HG03571 (cell line): Measurements from ENCODE around the gene CST2.
"Not testable (repeated sequence)": the region's sequence is repeated elsewhere in the genome, so short reads cannot be mapped to it uniquely, and the experiment has no call there.

Experiments
- ATAC-seq: cut with Tn5 transposase; IDR thresholded peaks from one replicate; pipeline ENCODE4 v1.9.1; 2021; ENCODE audit not compliant: unreplicated experiment

CST2 gene, protein sequence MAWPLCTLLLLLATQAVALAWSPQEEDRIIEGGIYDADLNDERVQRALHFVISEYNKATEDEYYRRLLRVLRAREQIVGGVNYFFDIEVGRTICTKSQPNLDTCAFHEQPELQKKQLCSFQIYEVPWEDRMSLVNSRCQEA

DNA sequence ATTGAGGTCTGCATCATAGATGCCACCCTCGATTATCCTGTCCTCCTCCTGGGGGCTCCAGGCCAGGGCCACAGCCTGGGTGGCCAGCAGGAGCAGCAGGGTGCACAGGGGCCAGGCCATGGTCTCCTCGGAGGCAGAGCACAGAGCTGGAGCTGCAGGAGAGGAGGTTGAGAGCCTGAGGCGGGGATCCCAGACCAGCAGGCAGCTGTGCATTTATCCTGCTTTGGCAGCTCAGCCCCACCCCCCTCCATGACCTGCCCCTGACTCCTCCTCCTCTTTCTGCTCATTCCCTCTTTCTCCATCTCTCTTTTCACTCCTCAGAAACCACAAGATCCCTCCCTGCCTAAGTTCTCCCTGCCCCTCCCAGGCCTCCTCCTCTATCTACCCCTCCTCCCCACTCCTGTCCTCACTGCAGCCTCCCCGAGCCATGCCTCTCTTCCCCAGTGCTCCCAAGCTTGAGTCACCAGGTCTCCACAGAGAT lies at the start of gene CST2:
Gene CST2, minus strand, starts transcription at position 189 of the 481 bp plus-strand sequence. Its CDS starts 69 bp downstream, at position 120.
- ATAC-seq: no peak

DNA sequence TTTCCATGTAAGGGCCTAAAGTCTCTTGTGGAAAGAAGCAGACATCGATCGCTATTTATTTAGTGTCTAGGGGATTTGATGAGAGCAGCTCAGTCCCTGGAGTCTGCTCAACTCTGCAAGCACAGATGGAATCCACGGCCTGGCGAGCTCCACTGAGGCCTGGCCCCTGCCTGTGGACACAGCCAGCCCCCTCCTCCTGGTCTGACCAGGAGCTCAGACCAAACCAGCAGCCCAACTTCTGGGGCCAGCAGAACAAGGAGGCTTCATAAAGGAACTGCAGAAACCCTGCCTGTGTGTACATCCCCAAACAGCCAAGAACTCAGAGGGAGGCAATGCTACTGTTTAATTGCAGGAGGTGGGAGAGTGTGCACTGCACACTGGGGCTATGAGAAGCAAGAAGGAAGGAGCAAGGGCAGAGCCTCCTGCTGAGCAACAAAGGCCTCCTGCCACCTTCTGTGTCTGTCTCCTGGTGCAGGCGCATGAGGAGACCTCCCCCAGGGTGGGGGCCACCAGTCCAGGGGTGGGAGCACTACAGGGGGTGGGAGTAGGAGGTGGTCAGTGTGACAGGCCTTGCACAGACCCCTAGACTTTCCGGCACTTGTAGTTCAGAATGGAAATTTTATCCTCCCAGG lies 49.2 kb upstream of the CST2 start:
- no peak for ATAC-seq

DNA sequence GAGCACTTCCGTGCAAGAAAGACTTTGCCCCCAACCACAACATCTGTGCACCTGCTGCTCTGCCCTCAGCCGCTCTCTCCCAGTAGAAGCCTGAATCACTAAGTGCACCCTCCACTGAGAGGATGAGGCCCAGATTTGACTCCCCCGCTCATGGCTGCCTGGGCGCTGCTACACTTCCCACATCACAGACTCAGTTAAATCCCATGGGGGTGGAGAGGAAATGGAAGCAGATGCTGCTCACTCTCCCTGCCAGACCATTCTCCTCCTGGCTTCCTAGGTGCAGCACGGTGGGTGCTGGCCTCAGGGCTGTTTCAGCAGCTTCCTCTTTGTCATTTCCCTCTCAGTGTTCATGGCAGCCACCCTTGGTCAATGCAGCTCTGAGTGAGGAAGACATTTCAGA lies 48.2 kb upstream of the CST2 start:
- ATAC-seq: no peak

DNA sequence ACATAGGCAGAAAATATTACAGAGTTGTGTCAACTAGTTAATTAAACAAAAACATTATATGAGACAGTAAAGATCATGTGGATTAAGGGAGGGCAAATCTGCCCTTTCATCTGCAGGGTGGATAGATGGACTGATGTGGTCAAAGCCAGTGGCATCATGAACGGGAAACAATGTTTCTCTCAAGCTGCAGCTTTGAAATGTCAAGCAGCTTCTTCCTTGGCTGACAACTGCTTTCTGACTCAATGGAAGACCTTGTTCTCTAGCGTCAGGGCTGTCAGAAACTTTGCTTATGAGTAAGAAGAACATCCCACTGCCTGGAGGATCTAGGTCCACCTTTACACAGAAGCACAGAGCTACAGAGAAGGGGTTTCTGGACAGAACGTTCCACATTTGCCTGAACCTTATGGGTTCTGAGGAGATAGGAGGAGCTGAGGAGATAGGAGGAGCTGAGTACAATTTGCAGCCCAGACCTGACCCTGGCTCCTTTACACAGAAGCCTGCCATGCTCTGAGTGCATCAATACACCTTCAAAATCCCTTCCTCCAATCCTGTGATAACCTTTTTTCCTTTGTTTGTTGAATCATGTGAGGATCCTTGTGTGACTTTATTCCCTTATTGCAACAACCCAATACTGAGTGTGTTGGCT lies 47.0 kb upstream of the CST2 start:
- ATAC-seq: no peak

DNA sequence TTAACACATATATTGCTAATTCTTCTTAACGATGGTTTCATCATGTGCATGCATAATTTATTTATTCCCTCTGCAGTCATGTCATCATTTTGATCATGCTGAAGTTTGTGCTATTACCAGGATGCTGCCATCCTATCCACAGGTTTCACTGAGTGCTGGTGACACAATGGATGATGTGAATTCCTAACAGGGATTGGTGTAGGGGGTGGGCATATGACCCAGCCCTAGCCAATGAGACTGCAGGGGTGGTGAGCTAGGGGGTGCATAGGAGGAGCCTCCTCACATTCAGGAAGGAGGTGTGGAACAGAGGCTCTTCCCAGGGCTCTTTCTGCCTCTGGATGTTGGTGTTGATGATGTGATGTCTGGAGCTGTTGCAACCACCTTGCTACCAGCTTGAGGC lies 45.5 kb upstream of the CST2 start:
- ATAC-seq: no peak

DNA sequence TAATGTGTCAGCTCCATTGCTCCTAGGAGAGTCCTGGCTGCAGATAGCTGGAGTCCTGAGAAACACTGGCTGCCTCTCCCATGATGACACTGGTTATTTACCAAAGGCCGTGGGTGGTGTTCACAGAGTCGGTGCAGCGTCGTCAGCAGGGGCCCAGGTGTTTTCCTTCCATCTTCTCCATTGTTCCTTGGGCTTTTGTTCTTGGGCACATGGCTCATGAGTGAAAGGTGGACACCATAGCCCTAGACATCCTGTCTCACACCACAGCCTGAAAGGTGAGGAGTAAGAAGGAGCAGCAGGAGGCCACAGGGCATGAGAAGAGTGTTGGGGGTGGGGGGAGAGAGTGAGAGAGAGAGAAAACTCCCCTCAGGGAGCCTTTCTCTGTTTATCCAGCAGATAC lies 43.9 kb upstream of the CST2 start:
- ATAC-seq: no peak

DNA sequence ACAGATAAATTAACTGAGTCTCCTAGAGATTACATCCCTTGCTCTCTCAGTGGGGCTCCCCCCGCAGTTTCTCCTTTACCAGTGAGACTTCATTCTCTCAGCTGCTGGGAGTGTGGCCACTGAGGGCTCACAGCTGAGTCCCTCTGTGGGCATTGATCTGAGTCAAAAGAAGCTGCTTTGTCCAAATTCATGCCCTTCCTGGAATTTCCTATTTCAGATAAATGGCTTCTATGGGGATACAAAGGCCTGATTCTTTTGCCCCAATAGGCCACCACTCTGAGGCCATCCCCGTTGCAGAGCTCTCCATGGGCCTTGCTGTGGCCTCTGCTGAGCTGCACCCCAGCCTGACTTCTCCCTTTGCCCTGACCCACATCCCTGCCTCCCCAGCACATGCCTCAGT lies 43.0 kb upstream of the CST2 start:
- ATAC-seq: no peak

DNA sequence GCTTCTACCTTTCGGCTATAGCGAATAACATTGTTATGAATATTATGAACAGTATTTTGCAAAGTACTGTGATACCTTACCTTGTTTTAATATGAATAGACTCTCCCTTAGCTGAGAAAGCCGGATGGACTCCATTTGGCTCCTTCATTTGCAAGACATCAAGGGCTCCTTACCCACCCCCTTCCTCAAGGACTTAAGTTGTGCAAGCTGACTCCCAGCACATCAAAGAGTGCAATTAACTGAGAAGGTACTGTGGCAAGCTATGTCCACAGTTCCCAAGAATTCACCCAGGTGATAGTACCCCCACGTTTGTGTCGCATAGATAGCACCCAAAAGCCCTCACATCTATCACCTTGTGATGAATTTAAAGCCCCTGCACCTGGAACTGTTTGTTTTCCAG lies 41.8 kb upstream of the CST2 start:
- no peak for ATAC-seq

DNA sequence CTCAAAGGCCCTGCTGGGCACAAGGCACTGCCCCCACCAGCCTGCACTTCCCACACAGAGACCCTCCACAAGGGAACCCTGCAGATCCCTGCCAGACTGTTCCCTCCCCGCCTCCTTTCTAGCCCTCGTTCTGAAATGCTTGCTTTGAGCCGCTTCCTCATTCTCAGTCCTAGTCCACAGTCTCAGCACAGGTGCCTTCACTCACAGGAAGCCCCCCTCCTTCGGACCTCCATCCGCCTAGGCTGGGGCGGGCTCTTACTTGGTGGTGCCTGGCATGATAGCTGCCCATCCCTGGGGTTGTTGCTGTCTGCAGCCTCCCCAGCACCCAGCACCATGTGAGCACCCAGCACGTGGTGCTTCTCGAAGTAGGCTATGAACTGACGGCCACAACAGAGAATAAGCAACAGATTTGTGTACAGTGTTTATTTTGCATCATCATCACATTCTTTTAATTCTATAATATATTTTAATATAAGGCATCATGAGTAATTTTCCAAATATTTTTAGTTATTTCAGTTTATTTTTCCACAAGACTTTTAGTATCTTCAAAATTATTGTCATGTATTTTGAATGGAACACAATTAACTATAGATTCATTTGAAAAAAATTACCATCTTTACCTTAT lies 40.7 kb upstream of the CST2 start:
- no peak for ATAC-seq

DNA sequence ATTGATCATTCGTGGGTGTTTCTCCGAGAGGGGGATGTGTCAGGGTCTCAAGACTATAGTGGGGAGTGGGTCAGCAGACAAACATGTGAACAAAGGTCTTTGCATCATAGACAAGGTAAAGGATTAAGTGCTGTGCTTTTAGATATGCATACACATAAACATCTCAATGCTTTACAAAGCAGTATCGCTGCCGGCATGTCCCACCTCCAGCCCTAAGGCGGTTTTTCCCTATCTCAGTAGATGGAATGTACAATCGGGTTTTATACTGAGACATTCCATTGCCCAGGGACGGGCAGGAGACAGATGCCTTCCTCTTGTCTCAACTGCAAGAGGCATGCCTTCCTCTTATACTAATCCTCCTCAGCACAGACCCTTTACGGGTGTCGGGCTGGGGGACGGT lies 34.2 kb upstream of the CST2 start:
- not testable (repeated sequence) for ATAC-seq

DNA sequence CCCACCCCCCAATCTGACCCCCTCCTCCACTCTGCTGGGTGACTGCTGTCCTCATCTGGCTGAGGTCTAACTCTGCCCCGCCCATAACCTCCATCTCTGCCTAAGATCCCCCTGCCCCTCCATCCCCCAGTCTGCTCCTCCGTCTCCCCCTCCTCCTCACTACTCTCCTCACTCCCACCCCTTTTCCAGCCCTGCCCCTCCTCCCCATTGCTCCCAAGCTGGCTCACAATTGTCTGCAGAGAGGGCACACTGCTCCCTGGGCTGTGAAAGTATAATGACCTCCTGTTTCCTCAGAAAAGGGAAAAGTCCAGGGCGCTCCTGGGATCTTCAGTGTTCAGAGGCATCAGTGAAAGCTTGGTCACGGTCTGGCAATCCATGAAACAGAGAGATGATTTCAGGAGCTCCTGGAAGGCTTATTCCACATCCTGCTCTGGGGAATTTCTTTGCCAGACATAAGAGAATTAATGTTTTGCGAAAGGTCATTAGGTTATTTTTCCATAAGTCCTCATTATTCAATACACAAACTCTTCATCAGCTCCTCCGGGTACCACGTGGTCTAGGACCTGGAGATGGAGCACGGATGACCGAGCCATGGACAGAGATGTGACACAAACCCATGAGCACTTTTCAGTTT lies 31.6 kb upstream of the CST2 start:
- ATAC-seq: no peak

DNA sequence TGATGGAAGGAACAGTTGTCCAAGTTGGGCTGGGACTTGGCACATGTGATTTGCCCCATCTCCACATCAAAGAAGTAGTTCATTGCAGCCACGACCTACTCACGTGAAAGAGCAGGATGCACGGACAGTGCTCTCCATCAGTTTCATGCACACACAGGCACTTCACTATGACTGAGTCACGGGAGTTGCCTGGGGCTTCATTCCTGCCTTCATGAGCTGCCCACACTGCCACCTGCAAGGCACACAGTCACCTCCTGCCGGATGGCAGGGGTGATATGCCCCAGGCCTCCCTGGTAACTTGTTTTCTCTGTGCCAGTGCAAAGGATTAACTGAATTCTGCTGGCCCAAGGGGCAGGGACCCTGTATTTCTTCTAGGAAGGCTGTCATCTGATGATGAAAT lies 30.2 kb upstream of the CST2 start:
- no peak for ATAC-seq

DNA sequence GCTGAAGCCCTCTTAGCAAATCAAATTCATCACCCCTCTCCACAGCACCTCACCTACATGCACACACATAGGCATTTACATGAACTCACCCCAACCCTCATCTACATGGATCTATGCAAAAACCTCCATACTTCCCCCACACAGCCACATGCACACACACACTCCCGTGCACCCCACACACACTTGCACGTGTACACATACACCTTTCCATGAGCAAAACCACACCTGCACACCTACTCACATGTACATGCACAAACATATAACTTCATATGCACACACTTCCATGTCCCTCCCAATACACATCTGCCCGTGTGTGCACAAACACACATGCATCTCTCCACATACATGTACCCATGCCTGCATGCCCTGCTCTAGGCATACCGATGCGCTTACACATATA lies 29.7 kb upstream of the CST2 start:
- no peak for ATAC-seq

DNA sequence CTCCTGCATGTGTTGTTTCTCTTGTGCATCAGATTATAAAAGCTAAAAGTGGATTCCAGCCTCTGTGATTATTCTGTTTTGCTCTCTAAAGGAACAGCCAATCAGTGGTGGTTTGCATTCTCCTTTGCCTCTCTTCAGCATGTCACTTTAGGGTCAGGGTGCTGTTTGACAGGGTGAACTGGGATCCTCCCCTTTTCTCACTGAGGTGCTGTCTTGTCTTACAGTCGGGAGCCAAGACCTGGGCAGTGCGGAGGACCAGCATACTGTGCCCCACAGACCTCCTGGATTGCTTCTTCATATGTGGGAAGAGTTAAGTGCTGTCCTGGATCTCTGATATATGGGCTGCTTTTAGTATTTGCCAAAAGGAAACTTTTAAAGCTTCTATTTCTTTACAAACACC lies 15.2 kb upstream of the CST2 start:
- no peak for ATAC-seq

DNA sequence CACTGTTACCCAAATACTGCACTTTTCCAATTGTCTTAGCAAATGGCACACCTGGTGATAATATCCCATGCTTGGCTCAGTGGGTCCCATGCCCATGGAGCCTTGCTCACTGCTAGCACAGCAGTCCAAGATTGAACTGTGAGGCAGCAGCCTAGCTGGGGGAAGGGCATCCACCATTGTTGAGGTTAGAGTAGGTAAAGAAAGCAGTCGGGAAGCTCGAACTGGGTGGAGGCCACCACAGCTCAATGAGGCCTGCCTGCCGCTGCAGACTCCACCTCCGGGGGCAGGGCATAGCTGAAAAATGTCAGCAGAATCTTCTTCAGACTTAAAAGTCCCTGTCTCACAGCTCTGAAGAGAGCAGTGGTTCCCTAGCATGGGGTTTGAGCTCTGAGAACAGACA lies 9.2 kb upstream of the CST2 start:
- no peak for ATAC-seq

DNA sequence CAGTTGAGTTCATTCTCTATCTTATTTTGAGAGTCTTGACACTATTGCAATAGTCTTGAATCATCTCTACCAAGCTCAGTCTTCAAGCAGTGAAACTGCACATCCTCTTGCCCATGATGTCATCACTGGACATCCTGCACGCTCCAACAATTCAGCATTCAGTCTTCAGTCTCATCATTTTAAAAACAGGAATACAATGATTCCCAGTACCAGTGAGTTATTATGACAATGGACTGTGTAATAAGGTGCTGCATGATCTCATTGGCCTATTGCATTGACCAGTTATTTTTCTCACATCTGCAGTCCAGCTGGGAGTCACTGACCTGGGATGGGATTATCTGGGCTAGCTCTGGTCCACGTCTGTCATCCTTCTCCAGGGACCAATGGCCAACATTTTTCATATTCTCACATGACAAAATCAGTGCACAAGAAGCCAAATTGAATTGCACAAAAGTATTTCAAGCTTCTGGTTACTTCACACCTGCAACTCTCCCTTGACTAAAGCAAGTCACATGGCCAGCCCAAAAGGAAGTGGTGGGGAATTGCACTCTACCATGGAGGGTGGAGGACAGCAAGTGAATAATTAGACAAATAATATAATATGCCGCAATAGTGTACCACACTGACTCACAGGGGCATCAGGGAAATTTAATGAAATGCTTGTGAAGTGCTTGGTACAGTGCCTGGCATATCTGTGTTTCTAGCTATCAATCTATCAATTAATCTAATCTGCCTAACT lies 6.4 kb upstream of the CST2 start:
- no peak for ATAC-seq

DNA sequence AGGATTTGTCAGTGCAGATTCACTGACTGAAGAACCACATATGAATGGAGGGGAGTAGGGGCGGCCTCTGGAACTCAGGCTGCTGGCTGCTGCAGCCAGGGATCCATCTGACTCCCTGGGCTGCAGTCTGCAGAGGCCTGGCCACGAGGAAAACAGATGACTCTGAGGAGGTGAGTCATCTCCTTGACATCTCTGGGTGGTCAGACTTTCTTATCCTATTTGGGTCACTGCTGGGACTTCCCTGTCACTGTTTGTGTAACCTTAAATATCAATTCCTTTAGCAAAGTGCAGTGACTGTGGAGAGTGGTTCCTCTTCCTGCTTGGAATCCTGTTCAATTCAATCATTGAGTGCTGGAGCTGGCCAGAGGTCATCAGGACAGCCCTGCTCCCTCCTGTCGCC lies 5.4 kb upstream of the CST2 start:
- ATAC-seq: not testable (repeated sequence)

DNA sequence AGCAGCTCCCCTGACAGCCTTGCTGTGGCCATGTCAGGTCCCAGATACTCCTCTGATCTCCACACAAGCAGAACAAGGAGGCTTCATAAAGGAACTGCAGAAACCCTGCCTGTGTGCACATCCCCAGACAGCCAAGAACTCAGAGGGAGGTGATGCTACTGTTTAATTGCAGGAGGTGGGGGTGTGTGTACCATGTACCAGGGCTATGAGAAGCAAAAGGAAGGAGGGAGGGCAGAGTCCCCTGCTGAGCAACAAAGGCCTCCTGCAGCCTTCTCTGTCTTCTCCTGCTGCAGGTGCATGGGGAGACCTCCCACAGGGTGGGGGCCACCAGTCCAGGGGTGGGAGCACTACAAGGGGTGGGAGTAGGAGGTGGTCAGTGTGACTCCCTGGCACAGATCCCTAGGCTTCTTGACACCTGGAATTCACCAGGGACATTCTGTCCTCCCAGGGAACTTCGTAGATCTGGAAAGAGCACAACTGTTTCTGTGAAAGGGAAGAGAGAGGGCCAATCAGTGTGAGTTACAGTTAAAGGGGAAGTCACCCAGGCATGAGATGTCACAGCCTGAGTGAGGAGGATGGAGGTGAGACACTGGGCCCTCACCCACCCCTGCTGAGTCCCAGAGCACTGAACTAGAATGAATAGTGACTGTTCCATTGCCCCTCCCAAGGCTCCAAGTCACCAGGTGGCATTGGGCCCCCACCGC lies 2.8 kb downstream of the CST2 start:
- no peak for ATAC-seq

DNA sequence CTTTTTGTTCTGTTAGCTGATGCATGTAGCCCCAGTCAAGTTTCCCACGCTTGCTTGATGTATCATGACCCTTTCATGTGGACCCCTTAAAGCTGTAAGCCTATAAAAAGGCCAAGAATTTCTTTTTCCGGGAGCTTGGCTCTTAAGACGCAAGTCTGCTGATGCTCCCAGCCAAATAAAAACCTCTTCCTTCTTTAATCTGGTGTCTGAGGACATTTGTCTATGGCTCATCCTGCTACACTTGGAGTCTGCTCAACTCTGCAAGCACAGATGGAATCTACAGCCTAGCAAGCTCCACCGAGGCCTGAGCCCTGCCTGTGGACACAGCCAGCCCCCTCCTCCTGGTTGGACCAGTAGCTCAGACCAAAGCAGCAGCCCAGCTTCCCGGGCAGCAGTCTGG lies 3.4 kb downstream of the CST2 start:
- no peak for ATAC-seq

DNA sequence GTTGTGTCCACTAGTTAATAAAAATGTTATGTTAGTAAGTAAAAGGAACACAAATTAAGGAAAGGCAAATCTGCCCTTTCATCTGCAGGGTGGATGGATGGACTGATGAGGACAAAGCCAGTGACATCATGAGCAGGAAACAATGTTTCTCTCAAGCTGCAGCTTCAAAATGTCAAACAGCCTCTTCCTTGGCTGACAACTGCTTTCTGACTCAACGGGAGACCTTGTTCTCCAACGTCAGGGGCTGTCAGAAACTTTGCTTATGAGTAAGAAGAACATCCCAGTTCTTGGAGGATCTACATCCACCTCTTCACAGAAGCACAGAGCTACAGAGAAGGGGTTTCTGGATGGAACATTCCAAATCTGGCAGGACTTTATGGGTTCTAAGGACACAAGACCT lies 6.0 kb downstream of the CST2 start:
- no peak for ATAC-seq
